Measurements from ENCODE around the gene COLGALT1. TPM values are rescaled to one million over a fixed set of nuclear protein-coding genes. Genes with fewer than 3 reads are reported as not detected.
A peak's percentile ranks its signal among the peaks of the same experiment; 100 is the strongest.

The COLGALT1 gene
- total RNA-seq, 1 donor from 2014 or later: 257 TPM

DNA sequence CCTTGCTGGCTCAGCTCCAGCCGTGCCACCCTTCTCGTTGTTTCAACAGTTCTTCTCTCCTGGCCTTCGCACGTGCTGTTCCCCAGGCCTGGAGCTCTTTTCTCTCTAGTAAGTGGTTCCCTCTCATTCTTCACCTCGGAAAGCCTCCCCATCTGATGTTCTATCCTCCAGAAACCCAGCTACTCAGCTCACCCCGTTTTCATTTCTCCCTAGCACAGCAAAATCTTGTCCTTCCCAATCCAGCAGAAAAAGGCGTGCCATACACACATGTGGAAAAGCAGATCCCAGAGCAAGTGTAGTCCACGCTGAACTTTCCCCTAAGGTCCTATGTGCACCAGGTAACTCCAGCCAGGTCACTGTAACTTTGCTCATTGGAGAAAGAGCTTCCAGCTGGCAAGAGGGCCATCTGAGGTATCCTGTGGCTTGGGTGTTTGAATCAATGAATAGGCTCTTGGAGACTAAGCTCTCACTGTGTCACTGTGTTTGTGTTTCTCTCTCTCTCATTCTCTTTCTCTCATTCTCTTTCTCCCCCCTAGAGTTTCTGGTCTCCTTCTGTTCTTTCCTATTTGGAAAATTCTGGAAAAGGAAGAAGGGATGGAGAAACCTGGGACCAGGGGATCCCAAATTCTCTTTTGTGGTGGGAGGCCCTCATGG lies 49.0 kb downstream of the COLGALT1 start:
- H3K4me3 Mint-ChIP-seq (ENCODE audit: unreplicated experiment): no peak overlapping the region
- DNase-seq (ENCODE audit: low spot score): no peak
- peaks cover 11% of the 10 kb centered on the region for H3K27me3 Mint-ChIP-seq (ENCODE audit: unreplicated experiment)
- TF ChIP-seq, protein P1, sequence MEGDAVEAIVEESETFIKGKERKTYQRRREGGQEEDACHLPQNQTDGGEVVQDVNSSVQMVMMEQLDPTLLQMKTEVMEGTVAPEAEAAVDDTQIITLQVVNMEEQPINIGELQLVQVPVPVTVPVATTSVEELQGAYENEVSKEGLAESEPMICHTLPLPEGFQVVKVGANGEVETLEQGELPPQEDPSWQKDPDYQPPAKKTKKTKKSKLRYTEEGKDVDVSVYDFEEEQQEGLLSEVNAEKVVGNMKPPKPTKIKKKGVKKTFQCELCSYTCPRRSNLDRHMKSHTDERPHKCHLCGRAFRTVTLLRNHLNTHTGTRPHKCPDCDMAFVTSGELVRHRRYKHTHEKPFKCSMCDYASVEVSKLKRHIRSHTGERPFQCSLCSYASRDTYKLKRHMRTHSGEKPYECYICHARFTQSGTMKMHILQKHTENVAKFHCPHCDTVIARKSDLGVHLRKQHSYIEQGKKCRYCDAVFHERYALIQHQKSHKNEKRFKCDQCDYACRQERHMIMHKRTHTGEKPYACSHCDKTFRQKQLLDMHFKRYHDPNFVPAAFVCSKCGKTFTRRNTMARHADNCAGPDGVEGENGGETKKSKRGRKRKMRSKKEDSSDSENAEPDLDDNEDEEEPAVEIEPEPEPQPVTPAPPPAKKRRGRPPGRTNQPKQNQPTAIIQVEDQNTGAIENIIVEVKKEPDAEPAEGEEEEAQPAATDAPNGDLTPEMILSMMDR (IDR thresholded peaks at IDR 0.05; ENCODE audit: unreplicated experiment): no peak
- no peaks in the 10 kb centered on the region for H3K9me3 Mint-ChIP-seq (ENCODE audit: unreplicated experiment)
- H3K36me3 Mint-ChIP-seq (ENCODE audit: low read depth, unreplicated experiment): peaks cover 2% of the 10 kb centered on the region
- no peak overlapping the region for H3K27ac Mint-ChIP-seq (ENCODE audit: unreplicated experiment)
- peaks cover 13% of the 10 kb centered on the region for H3K4me1 Mint-ChIP-seq (ENCODE audit: unreplicated experiment)

DNA sequence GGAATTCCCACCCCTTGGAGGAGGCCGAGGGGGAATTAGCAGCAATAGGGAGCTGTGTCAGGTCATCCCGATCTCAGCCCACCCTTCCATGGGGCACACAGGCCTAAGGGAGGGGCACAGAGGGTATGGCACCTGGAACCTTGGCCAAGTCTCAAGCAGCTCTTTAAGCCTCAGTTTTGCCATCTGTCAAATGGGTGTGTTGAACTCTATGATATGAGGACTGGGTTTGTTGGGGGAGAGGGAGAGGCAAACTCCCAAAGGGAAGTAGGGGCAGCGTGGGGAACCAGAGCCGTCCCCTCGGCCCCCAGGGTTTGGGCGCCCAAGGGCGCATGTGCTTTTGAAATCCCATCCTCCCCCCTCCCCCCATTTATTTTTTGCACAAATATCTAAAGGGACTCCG lies 49.7 kb downstream of the COLGALT1 start:
- TF ChIP-seq, protein P1 (IDR thresholded peaks at IDR 0.05; ENCODE audit: unreplicated experiment): no peak
- Mint-ChIP-seq H3K27me3 (ENCODE audit: unreplicated experiment) (peaks cover 11% of the 10 kb centered on the region), H3K4me1 (ENCODE audit: unreplicated experiment) (peaks cover 13% of the 10 kb centered on the region), H3K36me3 (ENCODE audit: low read depth, unreplicated experiment) (peaks cover 4% of the 10 kb centered on the region), H3K9me3 (ENCODE audit: unreplicated experiment) (no peaks in the 10 kb centered on the region), H3K4me3 (ENCODE audit: unreplicated experiment) (no peak overlapping the region), H3K27ac (ENCODE audit: unreplicated experiment) (no peak overlapping the region)
- no peak for DNase-seq (ENCODE audit: low spot score)

DNA sequence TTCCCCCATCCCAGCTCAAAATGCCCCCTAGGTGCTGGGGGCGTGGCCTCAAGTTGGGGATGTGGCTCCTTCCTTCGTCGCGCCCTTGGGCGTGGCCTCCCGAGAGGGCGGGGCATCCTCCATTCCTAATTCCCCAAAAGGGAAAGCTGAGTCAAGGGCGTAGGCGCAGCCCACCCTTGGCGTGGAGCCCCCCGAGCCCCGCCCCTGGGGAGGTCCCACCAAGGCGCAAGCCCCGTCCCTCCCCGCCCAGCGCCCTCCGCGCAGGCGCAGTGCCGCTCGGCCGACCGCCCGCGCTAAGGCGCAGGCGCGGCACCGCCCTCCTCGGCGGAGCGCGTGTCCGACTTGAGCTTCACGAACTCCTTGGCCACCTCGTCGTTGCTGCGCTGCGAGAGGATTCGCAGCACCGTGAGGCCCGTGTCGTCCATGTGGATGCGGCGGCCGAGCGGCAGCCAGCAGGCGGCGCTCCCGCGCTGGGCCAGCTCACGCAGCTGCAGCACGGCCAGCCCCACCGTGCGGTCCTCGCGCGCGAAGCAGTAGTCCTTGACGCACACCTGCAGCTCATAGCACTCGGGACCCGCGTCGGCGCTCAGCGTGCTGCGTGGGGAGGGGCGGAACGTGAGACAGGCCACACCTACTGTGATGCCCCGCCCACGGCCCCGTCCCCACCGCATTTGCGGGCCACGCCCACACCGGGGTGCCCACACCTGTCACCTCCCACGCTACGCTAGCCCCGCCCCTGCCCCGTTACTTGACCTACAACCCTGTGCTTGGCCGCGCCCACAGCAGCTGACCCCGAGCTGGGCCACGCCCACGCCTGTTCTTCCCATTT lies 50.5 kb downstream of the COLGALT1 start:
- DNase-seq (ENCODE audit: low spot score): peak; percentile 76
- TF ChIP-seq, protein P1 (IDR thresholded peaks at IDR 0.05; ENCODE audit: unreplicated experiment): peak; percentile 81
- peaks cover 4% of the 10 kb centered on the region for H3K36me3 Mint-ChIP-seq (ENCODE audit: low read depth, unreplicated experiment)
- H3K27me3 Mint-ChIP-seq (ENCODE audit: unreplicated experiment): peaks cover 11% of the 10 kb centered on the region
- peaks cover 13% of the 10 kb centered on the region for H3K4me1 Mint-ChIP-seq (ENCODE audit: unreplicated experiment)
- peak overlapping the region; percentile 75 for H3K4me3 Mint-ChIP-seq (ENCODE audit: unreplicated experiment)
- H3K27ac Mint-ChIP-seq (ENCODE audit: unreplicated experiment): peak overlapping the region; percentile 25
- no peaks in the 10 kb centered on the region for H3K9me3 Mint-ChIP-seq (ENCODE audit: unreplicated experiment)

DNA sequence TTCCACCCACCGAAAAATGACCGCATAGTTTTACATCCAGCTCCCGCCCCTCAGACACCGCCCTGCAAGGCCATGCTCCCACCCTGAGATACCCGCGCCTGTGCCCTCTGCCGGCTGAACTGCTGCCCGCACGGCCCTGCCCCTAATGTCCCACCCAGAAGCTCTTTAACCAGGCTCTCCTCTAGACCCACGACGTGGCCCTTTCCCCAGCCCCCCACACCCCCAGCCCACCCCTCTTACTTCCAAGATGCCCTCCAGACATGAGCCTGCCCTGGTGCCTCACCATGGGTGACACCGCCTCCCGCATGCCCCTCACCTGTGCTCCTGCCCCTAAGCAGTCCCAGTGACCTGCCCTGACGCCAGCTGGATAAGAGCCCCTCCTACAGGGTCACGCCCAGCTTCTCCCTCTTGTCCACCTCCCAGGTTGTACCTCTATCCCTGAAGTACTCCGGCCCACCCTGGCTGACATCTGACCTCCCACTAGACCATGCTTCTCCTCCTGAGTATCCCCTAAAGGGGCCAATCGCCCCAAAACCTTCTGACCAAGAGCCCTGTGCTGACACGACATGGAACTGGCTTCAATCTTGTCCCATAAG lies 51.2 kb downstream of the COLGALT1 start:
- peaks cover 11% of the 10 kb centered on the region for H3K27me3 Mint-ChIP-seq (ENCODE audit: unreplicated experiment)
- H3K9me3 Mint-ChIP-seq (ENCODE audit: unreplicated experiment): no peaks in the 10 kb centered on the region
- DNase-seq (ENCODE audit: low spot score): no peak
- H3K27ac Mint-ChIP-seq (ENCODE audit: unreplicated experiment): peak overlapping the region; percentile 25
- peak overlapping the region; percentile 75 for H3K4me3 Mint-ChIP-seq (ENCODE audit: unreplicated experiment)
- TF ChIP-seq, protein P1 (IDR thresholded peaks at IDR 0.05; ENCODE audit: unreplicated experiment): no peak
- H3K4me1 Mint-ChIP-seq (ENCODE audit: unreplicated experiment): peaks cover 13% of the 10 kb centered on the region
- H3K36me3 Mint-ChIP-seq (ENCODE audit: low read depth, unreplicated experiment): peaks cover 4% of the 10 kb centered on the region
